HepG2 (cell line): ENCODE data around the gene ZBTB7C. TPM values are rescaled to one million over a fixed set of nuclear protein-coding genes. Genes with fewer than 3 reads are reported as not detected.

Experiments
- ATAC-seq: fragments of 200-7000 bp; cut with Tn5 transposase; 3 replicates; pipeline ENCODE4 v1.9.1; 2020; ENCODE audit warnings: mild to moderate bottlenecking, moderate library complexity
- BruUV-seq: library from RNA; stranded (reverse); fragments of 400-500 nt; replicated peaks from 2 replicates; lab custom pipeline; 2021; lab: Mats Ljungman, UMichigan
- CTCF ChIA-PET: fragments of 300-600 bp; formaldehyde crosslinking; extraction: SDS; loops from one replicate; lab custom pipeline; 2021; ENCODE audit warnings: low total read pairs, inconsistent platforms, low intra/inter-chr PET ratio; lab: Yijun Ruan, JAX
- POLR2A ChIA-PET: fragments of 350-600 bp; sonication (Branson Sonifier 250); formaldehyde crosslinking; loops from one replicate; lab custom pipeline; 2020; ENCODE audit warnings: antibody characterized with exemption, inconsistent platforms; lab: Yijun Ruan, JAX
- DNase-seq: peaks from one replicate; pipeline ENCODE4 v3.0.0-alpha.2; 2015; ENCODE audit warnings: low spot score
- FAIRE-seq: peaks from 3 replicates; lab custom pipeline; 2011; peaks lifted over from hg19 to GRCh38; lab: Jason Lieb, UNC
- H2AFZ ChIP-seq: one replicate; pipeline ENCODE4 v1.6.1; 2011; ENCODE audit warnings: low read length, inconsistent platforms
- H3K27ac ChIP-seq: fragments of 300-600 bp; 3 replicates; pipeline ENCODE4 v1.8.0; 2011; ENCODE audit warnings: mixed run types, mild to moderate bottlenecking, mixed read lengths, low read length, inconsistent platforms; ENCODE audit not compliant: insufficient read depth; ENCODE audit errors: extremely low read length
- H3K27me3 ChIP-seq, 2 experiments: fragments of 200-600 bp in 1 of 2; 2 replicates in 1 of 2; 3 replicates in 1 of 2; pipeline versions ENCODE4 v1.6.0 to v1.8.0; 2011; ENCODE audit warnings: low read length in 2 of 2, mild to moderate bottlenecking in 2 of 2, moderate library complexity in 2 of 2, inconsistent platforms in 1 of 2; ENCODE audit not compliant: insufficient read depth in 2 of 2, control insufficient read depth in 1 of 2
- H3K36me3 ChIP-seq, 2 experiments: fragments of 200-600 bp in 1 of 2; replicated peaks in 1 of 2; 2 replicates in 1 of 2; 3 replicates in 1 of 2; pipeline versions ENCODE4 v1.5.1 to v1.8.0; 2011; ENCODE audit warnings: low read length in 2 of 2, inconsistent platforms in 1 of 2; ENCODE audit not compliant: insufficient read depth in 2 of 2, control insufficient read depth in 1 of 2
- H3K4me1 ChIP-seq: 2 replicates; pipeline ENCODE4 v1.5.1; 2012; ENCODE audit warnings: low read length, inconsistent platforms; ENCODE audit not compliant: insufficient read depth
- H3K4me2 ChIP-seq: 2 replicates; pipeline ENCODE4 v1.6.0; 2011; ENCODE audit warnings: low read depth, low read length, inconsistent platforms
- H3K4me3 ChIP-seq, 3 experiments: fragments of 200-600 bp in 1 of 3; sonication (generic), shearing (Covaris generic) in 1 of 3; replicated peaks in 1 of 3; 2 replicates each; pipeline ENCODE4 v1.5.1; 2011 to 2016; ENCODE audit warnings: low read length in 3 of 3, inconsistent platforms in 2 of 3, low read depth in 2 of 3, mild to moderate bottlenecking in 2 of 3, control low read depth in 1 of 3, mixed read lengths in 1 of 3; ENCODE audit not compliant: insufficient read depth in 1 of 3
- H3K79me2 ChIP-seq: one replicate; pipeline ENCODE4 v1.6.1; 2011; ENCODE audit warnings: low read length, inconsistent platforms; ENCODE audit not compliant: insufficient read depth
- H3K9ac ChIP-seq: 2 replicates; pipeline ENCODE4 v1.6.0; 2011; ENCODE audit warnings: mild to moderate bottlenecking, low read depth, low read length, inconsistent platforms; ENCODE audit not compliant: insufficient read depth
- H3K9me3 ChIP-seq: 2 replicates; pipeline ENCODE4 v1.5.1; 2012; ENCODE audit warnings: mild to moderate bottlenecking, low read length
- H4K20me1 ChIP-seq: 2 replicates; pipeline ENCODE4 v1.6.0; 2011; ENCODE audit warnings: inconsistent platforms, mild to moderate bottlenecking, low read length, moderate library complexity; ENCODE audit not compliant: insufficient read depth
- ARID2 ChIP-seq: sonication (generic); formaldehyde crosslinking; IDR thresholded peaks from 2 replicates; pipeline ENCODE4 v1.8.1; 2022; ENCODE audit warnings: mild to moderate bottlenecking, missing genetic modification reagents, borderline replicate concordance
- ATF7-NPFF ChIP-seq: sonication (generic); formaldehyde crosslinking; IDR thresholded peaks from 2 replicates; pipeline ENCODE4 v1.8.1; 2023; ENCODE audit warnings: mild to moderate bottlenecking, low read depth, missing genetic modification reagents, moderate library complexity
- BHLHE40 ChIP-seq: IDR thresholded peaks from 2 replicates; pipeline ENCODE4 v1.6.1; 2011; ENCODE audit warnings: low read length, improper control_type of control experiment
- MEIS2 ChIP-seq: sonication (generic); formaldehyde crosslinking; IDR thresholded peaks from 2 replicates; pipeline ENCODE4 v1.9.0; 2021; ENCODE audit warnings: mild to moderate bottlenecking, missing genetic modification reagents
- NFKB2 ChIP-seq: sonication (generic); formaldehyde crosslinking; IDR thresholded peaks from 2 replicates; pipeline ENCODE4 v1.4.0; 2020; ENCODE audit warnings: missing genetic modification reagents, borderline replicate concordance
- RXRB ChIP-seq: IDR thresholded peaks from 2 replicates; pipeline ENCODE4 v1.6.1; 2016; ENCODE audit warnings: borderline replicate concordance, missing genetic modification reagents, missing compliant biosample characterization
- ZNF333 ChIP-seq: sonication (generic); formaldehyde crosslinking; IDR thresholded peaks from 2 replicates; pipeline ENCODE4 v1.4.0; 2020; ENCODE audit warnings: mild to moderate bottlenecking, missing genetic modification reagents, borderline replicate concordance
- ZNF460 ChIP-seq: sonication (generic); formaldehyde crosslinking; IDR thresholded peaks from 2 replicates; pipeline ENCODE4 v1.5.1; 2020; ENCODE audit warnings: missing genetic modification reagents, mild to moderate bottlenecking, borderline replicate concordance
- ZNF790 ChIP-seq: sonication (generic); formaldehyde crosslinking; IDR thresholded peaks from 2 replicates; pipeline ENCODE4 v1.8.0; 2022; ENCODE audit warnings: missing genetic modification reagents, mild to moderate bottlenecking, borderline replicate concordance
- ZNF883 ChIP-seq: sonication (generic); formaldehyde crosslinking; IDR thresholded peaks from 2 replicates; pipeline ENCODE4 v1.5.1; 2020; ENCODE audit warnings: mild to moderate bottlenecking, missing genetic modification reagents; ENCODE audit errors: not compliant biosample characterization
- WGBS: methylation state at CpG from one replicate; pipeline ENCODE4 v1.1.6; 2017; ENCODE audit warnings: low lambda C conversion rate; 5-methylcytosine and 5-hydroxymethylcytosine counted together
- in situ Hi-C: cut with HindIII; loops from 2 replicates; pipeline ENCODE4 v1.10.0; 2017; ENCODE audit warnings: low pct_unique_long_range_greater_than_20kb; ENCODE audit not compliant: extremely low pct_ligation_motif_present
- intact Hi-C: fragments of 100-400 bp; cut with micrococcal nuclease; formaldehyde crosslinking; loops from one replicate; pipeline ENCODE4 v1.10.0; 2022; ENCODE audit not compliant: unreplicated experiment
- polyA plus RNA-seq, 8 experiments: library from polyadenylated mRNA; depleted of rRNA in 3 of 8; stranded (reverse) in 7 of 8; unstranded in 1 of 8; fragments of >200 nt; fragmentation: Illumina TruSeq in 4 of 8; extraction: Trizol in 4 of 8; gene quantifications; 2 replicates each; pipeline versions ENCODE4 v1.2.1 to v1.2.3, GENCODE V29; 2011 to 2016; ENCODE audit warnings: low read depth in 4 of 8, missing spikeins in 1 of 8, mixed read lengths in 1 of 8; ENCODE audit not compliant: insufficient read depth in 1 of 8
- total RNA-seq, 5 experiments: library from RNA; depleted of rRNA; stranded (reverse); fragments of >200 nt; fragmentation: Illumina TruSeq; extraction: Trizol; gene quantifications; 2 replicates each; pipeline ENCODE4 v1.2.3, GENCODE V29; 2016; ENCODE audit warnings: low read depth in 1 of 5
- TF ChIP-seq, protein P1 (sequence below): sonication (generic); formaldehyde crosslinking; IDR thresholded peaks from 2 replicates; pipeline ENCODE4 v1.4.0; 2020; ENCODE audit warnings: missing genetic modification reagents
- TF ChIP-seq, protein P2 (sequence below): sonication (generic); formaldehyde crosslinking; IDR thresholded peaks from 2 replicates; pipeline ENCODE4 v1.8.1; 2023; ENCODE audit warnings: mild to moderate bottlenecking, missing genetic modification reagents

The ZBTB7C gene
- total and polyA plus RNA-seq, 2 of the 13 experiments (the other 11 are each of a cell fraction or from before 2014, with no cell fraction given): 0.01 to 0.04 TPM

DNA sequence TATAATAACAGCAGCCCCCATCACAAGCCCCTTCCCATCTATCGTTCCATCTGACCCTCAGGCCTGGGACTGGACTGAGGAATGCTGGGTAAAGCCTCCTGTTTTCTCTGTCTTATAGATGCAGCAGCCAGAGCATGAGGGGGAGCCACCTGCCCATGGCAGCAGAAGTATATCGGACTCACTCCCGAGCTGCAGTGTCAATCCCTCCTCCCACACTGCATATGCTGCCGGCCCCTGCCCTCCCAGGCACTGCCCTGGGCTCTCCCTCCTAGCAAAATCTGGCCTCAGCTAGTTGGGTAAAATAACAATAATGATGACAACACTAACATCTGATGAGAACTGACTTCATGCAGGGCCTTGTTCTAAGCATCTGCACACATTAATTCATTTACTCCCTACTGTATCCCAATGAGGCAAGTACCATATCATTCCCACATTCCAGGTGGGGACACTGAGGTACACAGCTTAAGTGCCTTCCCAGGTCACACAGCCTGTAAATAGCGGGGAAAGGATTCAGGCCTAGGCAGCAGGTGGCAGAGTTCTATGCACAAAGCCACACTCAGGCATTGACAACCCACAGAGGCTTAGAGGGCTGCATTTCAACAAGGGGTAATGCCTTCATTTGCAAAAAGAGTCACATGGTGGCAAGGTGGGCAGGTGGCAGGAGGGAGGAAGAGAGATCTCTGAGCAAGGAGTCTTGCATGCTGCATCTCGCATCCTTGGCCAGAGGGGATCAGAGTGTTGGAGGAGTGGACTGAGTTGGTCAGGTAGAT is 190.0 kb downstream of the ZBTB7C start:
- CTCF ChIA-PET: no interaction called here
- TF ChIP-seq ARID2 (CRISPR knock-in tag) (no peak), NFKB2 (no peak), RXRB (no peak), ZNF790 (CRISPR knock-in tag) (no peak), ZNF460 (CRISPR knock-in tag) (no peak), ZNF333 (CRISPR knock-in tag) (no peak), ATF7-NPFF (CRISPR knock-in tag) (no peak), BHLHE40 (no peak), MEIS2 (CRISPR knock-in tag) (no peak), ZNF883 (no peak)
- TF ChIP-seq, protein P1, sequence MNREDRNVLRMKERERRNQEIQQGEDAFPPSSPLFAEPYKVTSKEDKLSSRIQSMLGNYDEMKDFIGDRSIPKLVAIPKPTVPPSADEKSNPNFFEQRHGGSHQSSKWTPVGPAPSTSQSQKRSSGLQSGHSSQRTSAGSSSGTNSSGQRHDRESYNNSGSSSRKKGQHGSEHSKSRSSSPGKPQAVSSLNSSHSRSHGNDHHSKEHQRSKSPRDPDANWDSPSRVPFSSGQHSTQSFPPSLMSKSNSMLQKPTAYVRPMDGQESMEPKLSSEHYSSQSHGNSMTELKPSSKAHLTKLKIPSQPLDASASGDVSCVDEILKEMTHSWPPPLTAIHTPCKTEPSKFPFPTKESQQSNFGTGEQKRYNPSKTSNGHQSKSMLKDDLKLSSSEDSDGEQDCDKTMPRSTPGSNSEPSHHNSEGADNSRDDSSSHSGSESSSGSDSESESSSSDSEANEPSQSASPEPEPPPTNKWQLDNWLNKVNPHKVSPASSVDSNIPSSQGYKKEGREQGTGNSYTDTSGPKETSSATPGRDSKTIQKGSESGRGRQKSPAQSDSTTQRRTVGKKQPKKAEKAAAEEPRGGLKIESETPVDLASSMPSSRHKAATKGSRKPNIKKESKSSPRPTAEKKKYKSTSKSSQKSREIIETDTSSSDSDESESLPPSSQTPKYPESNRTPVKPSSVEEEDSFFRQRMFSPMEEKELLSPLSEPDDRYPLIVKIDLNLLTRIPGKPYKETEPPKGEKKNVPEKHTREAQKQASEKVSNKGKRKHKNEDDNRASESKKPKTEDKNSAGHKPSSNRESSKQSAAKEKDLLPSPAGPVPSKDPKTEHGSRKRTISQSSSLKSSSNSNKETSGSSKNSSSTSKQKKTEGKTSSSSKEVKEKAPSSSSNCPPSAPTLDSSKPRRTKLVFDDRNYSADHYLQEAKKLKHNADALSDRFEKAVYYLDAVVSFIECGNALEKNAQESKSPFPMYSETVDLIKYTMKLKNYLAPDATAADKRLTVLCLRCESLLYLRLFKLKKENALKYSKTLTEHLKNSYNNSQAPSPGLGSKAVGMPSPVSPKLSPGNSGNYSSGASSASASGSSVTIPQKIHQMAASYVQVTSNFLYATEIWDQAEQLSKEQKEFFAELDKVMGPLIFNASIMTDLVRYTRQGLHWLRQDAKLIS: no peak
- TF ChIP-seq, protein P2, sequence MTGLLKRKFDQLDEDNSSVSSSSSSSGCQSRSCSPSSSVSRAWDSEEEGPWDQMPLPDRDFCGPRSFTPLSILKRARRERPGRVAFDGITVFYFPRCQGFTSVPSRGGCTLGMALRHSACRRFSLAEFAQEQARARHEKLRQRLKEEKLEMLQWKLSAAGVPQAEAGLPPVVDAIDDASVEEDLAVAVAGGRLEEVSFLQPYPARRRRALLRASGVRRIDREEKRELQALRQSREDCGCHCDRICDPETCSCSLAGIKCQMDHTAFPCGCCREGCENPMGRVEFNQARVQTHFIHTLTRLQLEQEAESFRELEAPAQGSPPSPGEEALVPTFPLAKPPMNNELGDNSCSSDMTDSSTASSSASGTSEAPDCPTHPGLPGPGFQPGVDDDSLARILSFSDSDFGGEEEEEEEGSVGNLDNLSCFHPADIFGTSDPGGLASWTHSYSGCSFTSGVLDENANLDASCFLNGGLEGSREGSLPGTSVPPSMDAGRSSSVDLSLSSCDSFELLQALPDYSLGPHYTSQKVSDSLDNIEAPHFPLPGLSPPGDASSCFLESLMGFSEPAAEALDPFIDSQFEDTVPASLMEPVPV (CRISPR knock-in tag): no peak

More for the DNA sequence above, 190.0 kb downstream of the ZBTB7C start:
- no peak overlapping the region for H3K4me3 ChIP-seq
- no TSS peak for BruUV-seq
- no peaks in the 10 kb centered on the region for H3K36me3 ChIP-seq
- FAIRE-seq (no peak), ATAC-seq (no peak; the same call in 2 of the 3 replicates), DNase-seq (no peak)
- POLR2A ChIA-PET: no interaction called here
- H3K27ac ChIP-seq: no peak overlapping the region
- H4K20me1 ChIP-seq: no peaks in the 10 kb centered on the region
- H3K4me2 ChIP-seq: no peak overlapping the region
- intact Hi-C loops (no loop called here), in situ Hi-C loops (no loop called here)
- H3K27me3 ChIP-seq: peaks cover under 1 to 2% of the 10 kb centered on the region in 2 experiments; a peak in 2 of 5 replicates
- no peaks in the 10 kb centered on the region for H3K9me3 ChIP-seq
- H3K4me1 ChIP-seq: no peaks in the 10 kb centered on the region
- WGBS: 4% methylated on average over 5 of the region's 6 CpGs
- H3K79me2 ChIP-seq: no peaks in the 10 kb centered on the region
- H3K9ac ChIP-seq: no peak overlapping the region
- H2AFZ ChIP-seq: no peak overlapping the region
